Stimulated activated CD4-positive, alpha-beta T cell treated with anti-CD3 and anti-CD28 coated beads, Interleukin-2, amount 100 ng/mL, for 24 hours (primary cell): ENCODE measurements around the gene MDK.
A peak's percentile ranks its signal among the peaks of the same experiment; 100 is the strongest.
"Not testable (repeated sequence)": the region's sequence is repeated elsewhere in the genome, so short reads cannot be mapped to it uniquely, and the experiment has no call there.

Source experiments
- DNase-seq, 2 donors: peaks; one replicate each; pipeline ENCODE4 v3.0.0-alpha.2; 2020

The MDK gene

DNA sequence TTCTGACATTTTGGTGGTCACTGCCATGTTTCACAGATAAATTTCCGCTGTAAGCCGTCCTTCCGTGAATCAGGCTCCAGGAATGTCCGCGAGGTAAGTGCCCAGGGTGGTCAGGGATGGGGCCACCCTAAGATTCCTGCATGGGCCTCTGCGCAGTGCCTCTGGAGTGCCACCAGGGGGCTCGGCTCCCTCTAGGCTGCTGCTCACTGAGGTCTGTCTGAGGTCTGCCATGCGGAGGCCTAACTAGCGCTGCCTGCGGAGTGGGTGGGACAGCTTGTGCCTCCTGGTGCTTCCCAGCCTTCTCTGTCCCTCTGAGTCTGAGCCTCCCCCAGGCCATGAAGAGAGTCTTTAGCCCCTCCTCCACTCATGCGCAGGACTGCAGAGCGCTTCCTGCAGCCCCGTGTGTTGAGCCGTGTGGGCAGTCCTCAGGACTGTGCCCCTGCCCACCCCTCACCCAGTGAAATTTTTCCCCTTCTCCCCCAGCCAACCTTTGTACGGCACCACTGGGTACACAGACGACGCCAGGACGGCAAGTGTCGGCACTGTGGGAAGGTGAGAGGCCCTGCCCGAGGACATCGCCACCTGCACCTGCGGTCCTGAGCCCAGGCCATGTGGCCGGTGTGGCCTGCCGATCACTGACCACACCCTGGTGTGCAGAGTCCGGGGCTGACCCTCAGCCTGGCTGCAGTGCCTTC is 11.9 kb upstream of the MDK start:
- peak; percentile 69 to 71 for DNase-seq

GRCh38 chr11:46370253-46370652 is 11.2 kb upstream of the MDK start:
- DNase-seq: no peak

DNA sequence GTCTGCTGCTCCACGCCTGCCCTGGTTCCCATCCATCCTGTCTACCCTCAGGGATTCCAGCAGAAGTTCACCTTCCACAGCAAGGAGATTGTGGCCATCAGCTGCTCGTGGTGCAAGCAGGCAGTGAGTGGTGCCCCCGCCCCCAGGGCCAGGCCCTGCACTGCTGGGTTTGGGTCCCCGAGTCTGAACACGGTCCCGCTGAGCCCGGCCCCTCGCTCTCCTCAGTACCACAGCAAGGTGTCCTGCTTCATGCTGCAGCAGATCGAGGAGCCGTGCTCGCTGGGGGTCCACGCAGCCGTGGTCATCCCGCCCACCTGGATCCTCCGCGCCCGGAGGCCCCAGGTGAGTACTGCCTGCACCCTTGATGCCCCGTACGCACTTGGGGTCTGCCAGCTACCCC is 10.2 kb upstream of the MDK start:
- not testable (repeated sequence) for DNase-seq

- DNase-seq: no peak
Measured at GRCh38 chr11:46372086-46372485, 9.4 kb upstream of the MDK start.

DNA sequence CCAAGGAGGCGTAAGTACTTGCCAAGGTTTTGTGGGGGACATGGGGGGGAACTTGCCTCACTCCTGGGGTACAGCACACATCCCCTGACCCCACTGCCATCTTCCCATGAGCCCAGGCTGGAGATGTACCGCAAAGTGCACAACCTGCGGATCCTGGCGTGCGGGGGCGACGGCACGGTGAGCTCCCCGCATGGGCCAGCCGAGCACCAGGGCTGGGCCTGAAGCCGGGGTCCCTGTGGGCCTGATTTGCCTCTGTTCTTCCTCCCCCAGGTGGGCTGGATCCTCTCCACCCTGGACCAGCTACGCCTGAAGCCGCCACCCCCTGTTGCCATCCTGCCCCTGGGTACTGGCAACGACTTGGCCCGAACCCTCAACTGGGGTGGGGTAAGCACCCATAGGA is 9.0 kb upstream of the MDK start:
- not testable (repeated sequence) for DNase-seq

DNA sequence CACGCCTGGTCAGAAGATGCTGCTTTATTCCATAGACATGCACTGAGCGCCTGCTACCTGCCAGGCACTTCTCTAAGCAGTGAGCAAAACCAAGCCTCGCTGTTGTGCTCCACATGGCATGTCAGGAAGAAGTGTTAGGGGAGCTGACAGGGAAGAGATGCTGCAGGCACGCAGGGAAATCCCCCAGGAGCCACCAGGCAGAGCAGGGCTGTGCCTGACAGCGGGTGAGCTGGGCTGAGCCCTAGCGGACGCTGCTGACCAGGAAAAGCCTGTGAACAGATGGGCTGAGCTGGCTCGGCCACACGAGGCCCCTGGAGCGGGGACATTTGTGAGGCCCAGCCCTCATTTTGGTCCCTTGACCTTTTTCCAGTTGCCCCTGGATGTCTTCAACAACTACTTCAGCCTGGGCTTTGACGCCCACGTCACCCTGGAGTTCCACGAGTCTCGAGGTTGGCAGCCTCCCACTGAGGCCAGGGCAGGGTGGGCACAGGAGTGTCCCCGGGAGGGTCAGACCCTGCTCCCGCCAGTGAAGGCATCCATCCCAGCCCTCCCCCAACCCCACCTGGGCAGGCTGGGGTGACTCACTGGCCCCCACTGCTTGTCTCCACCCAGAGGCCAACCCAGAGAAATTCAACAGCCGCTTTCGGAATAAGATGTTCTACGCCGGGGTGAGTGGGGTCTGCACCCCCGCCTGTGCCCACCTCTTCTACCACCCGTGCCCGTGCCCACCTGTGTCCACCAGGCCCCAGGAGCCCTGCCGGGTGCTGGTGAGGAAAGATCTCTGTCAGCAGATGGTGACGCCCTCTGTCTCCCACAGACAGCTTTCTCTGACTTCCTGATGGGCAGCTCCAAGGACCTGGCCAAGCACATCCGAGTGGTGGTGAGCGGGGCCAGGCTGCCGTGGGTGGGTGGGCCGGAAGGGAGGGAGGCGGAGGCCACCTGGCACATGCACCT is 7.4 kb upstream of the MDK start:
- no peak for DNase-seq

DNA sequence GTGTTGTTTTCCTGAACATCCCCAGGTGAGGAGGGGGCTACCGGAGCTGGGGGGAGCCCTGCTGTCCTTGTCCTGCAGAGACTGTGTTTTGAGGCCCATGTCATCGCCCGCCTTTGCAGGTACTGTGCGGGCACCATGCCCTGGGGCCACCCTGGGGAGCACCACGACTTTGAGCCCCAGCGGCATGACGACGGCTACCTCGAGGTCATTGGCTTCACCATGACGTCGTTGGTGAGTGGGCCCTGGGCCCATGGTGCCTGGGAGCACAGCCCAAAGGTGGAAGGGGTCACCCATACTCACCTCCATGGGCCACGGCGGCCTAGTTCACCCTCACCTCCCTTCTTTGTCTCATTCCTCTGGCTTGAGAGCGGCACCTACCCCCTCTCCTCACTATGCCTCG is 6.7 kb upstream of the MDK start:
- no peak for DNase-seq

- no peak for DNase-seq
Measured at GRCh38 chr11:46375392-46376101, 5.9 kb upstream of the MDK start.

DNA sequence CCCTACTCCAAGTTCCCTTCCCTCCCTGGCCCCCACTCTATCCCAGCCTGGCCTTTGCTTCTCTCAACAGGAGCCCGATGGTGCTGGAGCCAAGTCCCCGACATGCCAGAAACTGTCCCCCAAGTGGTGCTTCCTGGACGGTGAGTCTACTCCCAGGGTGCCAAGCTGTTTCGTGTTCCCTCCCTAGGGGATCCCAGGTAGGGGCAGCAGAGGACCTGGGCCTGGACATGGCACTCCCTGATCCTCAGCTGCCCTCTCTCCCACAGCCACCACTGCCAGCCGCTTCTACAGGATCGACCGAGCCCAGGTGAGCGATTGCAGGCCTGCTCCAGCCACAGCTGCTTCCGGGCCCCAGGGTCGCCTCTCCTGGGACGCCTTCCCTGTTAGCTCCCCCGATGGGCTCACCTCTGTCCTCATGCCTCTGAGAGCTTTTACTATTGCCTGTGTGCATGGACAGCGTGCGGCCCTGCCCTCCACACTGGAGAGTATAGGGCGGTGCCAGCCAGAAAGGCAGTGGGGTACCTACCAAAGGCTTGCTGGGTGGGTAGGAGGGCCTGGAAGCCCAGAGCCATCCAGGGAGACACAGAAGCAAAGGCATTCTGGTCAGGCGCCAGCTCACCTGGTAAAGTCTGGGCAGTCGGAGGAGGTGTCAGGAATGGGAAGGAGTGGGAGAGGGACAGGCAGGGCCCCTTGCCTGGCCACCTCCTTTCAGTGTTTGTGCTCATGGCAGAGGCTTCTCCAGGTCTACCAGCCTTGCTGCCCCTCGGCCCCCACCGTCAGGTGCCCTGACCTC is 5.0 kb upstream of the MDK start:
- no peak for DNase-seq

- DNase-seq: no peak
Measured at GRCh38 chr11:46377290-46377689, 4.2 kb upstream of the MDK start.

DNA sequence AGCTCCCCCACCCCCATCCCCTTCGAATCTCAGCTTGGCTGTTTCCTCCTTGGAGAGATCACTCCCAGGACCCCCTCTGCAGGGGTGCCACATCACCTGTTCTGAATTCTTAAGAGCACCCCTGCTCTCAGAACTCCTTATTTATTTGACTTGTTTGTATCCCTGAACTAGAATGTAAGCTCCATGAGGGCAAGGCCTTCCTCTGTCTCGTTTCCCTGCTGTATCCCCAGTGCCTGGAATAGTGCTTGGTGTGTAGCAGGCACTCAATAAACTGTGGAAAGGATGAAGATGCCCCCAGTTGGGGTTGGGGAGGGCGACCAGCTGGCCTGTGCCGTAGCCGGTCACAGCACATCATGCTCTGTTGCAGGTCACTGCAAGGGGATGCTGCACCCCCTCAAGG is 3.6 kb upstream of the MDK start:
- DNase-seq: no peak

- no peak for DNase-seq
Measured at GRCh38 chr11:46378296-46378695, 3.2 kb upstream of the MDK start.

DNA sequence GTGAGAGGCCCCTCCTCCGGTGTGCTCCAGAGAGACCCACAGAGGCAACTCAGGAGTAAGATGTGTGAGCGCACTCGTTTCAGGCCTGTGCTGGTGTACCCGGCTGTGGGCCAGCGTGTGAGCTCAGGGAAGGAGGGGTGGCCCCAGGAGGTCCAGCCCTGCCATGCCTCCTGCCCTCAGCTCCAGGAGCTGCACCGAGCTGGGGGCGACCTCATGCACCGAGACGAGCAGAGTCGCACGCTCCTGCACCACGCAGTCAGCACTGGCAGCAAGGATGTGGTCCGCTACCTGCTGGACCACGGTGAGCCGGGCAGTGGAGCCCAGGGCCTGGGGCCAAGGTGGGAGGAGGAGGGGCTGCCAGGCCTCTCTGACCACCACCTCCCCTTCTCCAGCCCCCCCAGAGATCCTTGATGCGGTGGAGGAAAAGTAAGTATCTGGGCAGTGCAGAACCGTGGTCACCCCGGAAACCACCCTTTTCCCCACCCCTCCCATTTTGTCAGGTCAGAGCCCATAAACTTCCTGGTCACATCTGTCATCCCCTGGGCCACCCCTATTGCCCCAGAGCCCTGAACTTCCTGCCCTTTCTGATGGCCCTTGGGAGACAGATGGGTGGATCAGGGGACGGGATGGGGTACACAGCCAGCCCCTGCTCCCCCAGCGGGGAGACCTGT is 2.5 kb upstream of the MDK start:
- no peak for DNase-seq

DNA sequence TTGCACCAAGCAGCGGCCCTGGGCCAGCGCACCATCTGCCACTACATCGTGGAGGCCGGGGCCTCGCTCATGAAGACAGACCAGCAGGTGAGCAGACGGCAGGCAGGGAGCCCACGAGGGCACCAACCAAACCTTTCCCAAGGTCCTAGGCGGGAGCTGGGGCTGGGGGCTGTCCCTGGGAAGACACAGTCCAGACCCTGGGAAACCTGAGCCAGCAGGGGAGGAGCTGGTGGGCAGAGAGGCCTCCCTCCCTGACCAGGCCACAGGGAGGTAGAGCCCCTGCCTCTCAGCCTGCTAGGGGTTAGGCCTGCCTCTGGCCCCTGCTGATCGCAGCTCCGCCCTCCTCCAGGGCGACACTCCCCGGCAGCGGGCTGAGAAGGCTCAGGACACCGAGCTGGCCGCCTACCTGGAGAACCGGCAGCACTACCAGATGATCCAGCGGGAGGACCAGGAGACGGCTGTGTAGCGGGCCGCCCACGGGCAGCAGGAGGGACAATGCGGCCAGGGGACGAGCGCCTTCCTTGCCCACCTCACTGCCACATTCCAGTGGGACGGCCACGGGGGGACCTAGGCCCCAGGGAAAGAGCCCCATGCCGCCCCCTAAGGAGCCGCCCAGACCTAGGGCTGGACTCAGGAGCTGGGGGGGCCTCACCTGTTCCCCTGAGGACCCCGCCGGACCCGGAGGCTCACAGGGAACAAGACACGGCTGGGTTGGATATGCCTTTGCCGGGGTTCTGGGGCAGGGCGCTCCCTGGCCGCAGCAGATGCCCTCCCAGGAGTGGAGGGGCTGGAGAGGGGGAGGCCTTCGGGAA is 1.8 kb upstream of the MDK start:
- DNase-seq: not testable (repeated sequence)

GRCh38 chr11:46380340-46381047 is 975 bp upstream of the MDK start:
- peak; percentile 72 to 77 for DNase-seq

DNA sequence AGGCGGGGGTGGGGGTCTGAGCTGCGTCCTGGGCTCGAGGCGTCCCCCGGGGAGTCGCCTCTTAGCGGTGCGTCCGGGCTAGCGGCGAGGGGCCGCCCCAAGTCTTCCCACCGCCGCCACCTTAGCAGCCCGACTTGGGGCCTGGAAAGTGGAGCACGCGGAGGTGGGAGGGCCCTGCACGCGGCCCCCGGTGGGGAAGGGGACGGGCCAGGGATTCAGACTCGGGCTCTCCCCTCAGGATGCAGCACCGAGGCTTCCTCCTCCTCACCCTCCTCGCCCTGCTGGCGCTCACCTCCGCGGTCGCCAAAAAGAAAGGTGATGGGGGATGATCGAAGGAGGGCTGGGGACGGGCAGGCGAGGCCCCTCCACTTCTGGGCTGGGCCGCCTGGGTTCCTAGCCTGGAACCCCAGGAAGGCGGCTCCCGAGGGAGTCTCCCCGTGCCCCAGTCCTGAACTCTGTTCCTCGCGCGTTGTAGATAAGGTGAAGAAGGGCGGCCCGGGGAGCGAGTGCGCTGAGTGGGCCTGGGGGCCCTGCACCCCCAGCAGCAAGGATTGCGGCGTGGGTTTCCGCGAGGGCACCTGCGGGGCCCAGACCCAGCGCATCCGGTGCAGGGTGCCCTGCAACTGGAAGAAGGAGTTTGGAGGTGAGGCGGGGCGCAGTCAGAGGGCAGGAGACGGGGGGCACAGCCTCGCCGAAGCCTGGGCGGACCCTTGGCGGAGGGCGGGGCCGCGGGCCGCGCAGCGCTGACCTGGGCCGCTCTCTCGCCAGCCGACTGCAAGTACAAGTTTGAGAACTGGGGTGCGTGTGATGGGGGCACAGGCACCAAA is 563 bp downstream of the MDK start:
- DNase-seq: peak in 1 of 2 donors; percentile 38

GRCh38 chr11:46382646-46383403 is 1.4 kb downstream of the MDK start:
- no peak for DNase-seq

DNA sequence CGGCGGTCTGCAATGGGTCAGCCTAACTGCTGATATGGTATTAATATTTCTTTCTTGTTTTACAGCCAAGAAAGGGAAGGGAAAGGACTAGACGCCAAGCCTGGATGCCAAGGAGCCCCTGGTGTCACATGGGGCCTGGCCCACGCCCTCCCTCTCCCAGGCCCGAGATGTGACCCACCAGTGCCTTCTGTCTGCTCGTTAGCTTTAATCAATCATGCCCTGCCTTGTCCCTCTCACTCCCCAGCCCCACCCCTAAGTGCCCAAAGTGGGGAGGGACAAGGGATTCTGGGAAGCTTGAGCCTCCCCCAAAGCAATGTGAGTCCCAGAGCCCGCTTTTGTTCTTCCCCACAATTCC is 1.9 kb downstream of the MDK start:
- DNase-seq: no peak
